Measurements from ENCODE around the gene CILP.
"Not testable (repeated sequence)": the region's sequence is repeated elsewhere in the genome, so short reads cannot be mapped to it uniquely, and the experiment has no call there.

The CILP gene

GRCh38 chr15:65192016-65192415 lies 19.3 kb downstream of the CILP start:
- Histone ChIP-seq H3K79me2 (ENCODE audit: insufficient read depth, low read length) (no peaks in the 10 kb centered on the region), H3K4me3 (ENCODE audit: insufficient read depth, low read length, poor library complexity, severe bottlenecking) (no peak overlapping the region), H3F3A (ENCODE audit: insufficient read depth) (no peaks in the 10 kb centered on the region), H3K27ac (ENCODE audit: low read depth, low read length) (no peak overlapping the region), H3K36me3 (ENCODE audit: low read length) (no peaks in the 10 kb centered on the region), H3K9ac (ENCODE audit: low read length) (no peak overlapping the region), H3K9me3 (ENCODE audit: insufficient read depth, low read length) (no peaks in the 10 kb centered on the region), H4K20me1 (ENCODE audit: low read depth, low read length) (no peaks in the 10 kb centered on the region), H3K27me3 (ENCODE audit: low read length) (no peaks in the 10 kb centered on the region), H3K4me2 (ENCODE audit: low read depth, low read length, poor library complexity, severe bottlenecking) (no peak overlapping the region), H2AFZ (ENCODE audit: low read depth, low read length, severe bottlenecking) (no peak overlapping the region), H3K9me2 (replicated peaks; ENCODE audit: insufficient read depth, low read length) (no peaks in the 10 kb centered on the region)
- TF ChIP-seq CTCF (IDR thresholded peaks at IDR 0.05; ENCODE audit: insufficient read depth, low read length, poor library complexity, severe bottlenecking): no peak
- no peak for TF ChIP-seq EZH2phosphoT487 (conservative IDR thresholded peaks at IDR 0.05; ENCODE audit: low read length)

GRCh38 chr15:65189102-65189740 lies 22.1 kb downstream of the CILP start:
- Histone ChIP-seq H3K4me3 (ENCODE audit: insufficient read depth, low read length, poor library complexity, severe bottlenecking) (no peak overlapping the region), H3K4me2 (ENCODE audit: low read depth, low read length, poor library complexity, severe bottlenecking) (no peak overlapping the region), H3K9me2 (replicated peaks; ENCODE audit: insufficient read depth, low read length) (no peaks in the 10 kb centered on the region), H4K20me1 (ENCODE audit: low read depth, low read length) (no peaks in the 10 kb centered on the region), H2AFZ (ENCODE audit: low read depth, low read length, severe bottlenecking) (no peak overlapping the region), H3K9me3 (ENCODE audit: insufficient read depth, low read length) (no peaks in the 10 kb centered on the region), H3K79me2 (ENCODE audit: insufficient read depth, low read length) (peaks cover 7% of the 10 kb centered on the region), H3K9ac (ENCODE audit: low read length) (no peak overlapping the region), H3K27ac (ENCODE audit: low read depth, low read length) (no peak overlapping the region), H3F3A (ENCODE audit: insufficient read depth) (peaks cover 4% of the 10 kb centered on the region; the same call in 1 of the 2 replicates), H3K36me3 (ENCODE audit: low read length) (no peaks in the 10 kb centered on the region), H3K27me3 (ENCODE audit: low read length) (no peaks in the 10 kb centered on the region)
- TF ChIP-seq CTCF (IDR thresholded peaks at IDR 0.05; ENCODE audit: insufficient read depth, low read length, poor library complexity, severe bottlenecking): peak; percentile 40
- TF ChIP-seq EZH2phosphoT487 (conservative IDR thresholded peaks at IDR 0.05; ENCODE audit: low read length): no peak

GRCh38 chr15:65188472-65188871 lies 22.8 kb downstream of the CILP start:
- H3K79me2 ChIP-seq (ENCODE audit: insufficient read depth, low read length): peaks cover 15% of the 10 kb centered on the region
- H3K36me3 ChIP-seq (ENCODE audit: low read length); H3K9me2 ChIP-seq (replicated peaks; ENCODE audit: insufficient read depth, low read length); H3F3A ChIP-seq (ENCODE audit: insufficient read depth); H3K27ac ChIP-seq (ENCODE audit: low read depth, low read length); H4K20me1 ChIP-seq (ENCODE audit: low read depth, low read length); H3K9ac ChIP-seq (ENCODE audit: low read length); H3K4me3 ChIP-seq (ENCODE audit: insufficient read depth, low read length, poor library complexity, severe bottlenecking); H3K4me2 ChIP-seq (ENCODE audit: low read depth, low read length, poor library complexity, severe bottlenecking); H2AFZ ChIP-seq (ENCODE audit: low read depth, low read length, severe bottlenecking); H3K9me3 ChIP-seq (ENCODE audit: insufficient read depth, low read length); H3K27me3 ChIP-seq (ENCODE audit: low read length): not testable (repeated sequence)

GRCh38 chr15:65184868-65185717 lies 26.2 kb downstream of the CILP start, which contains the start of gene CLPX:
Gene CLPX (minus strand): TSS chr15:65185342. CDS start chr15:65185153, 189 bp downstream.
- peaks cover 47% of the 10 kb centered on the region for H3K79me2 ChIP-seq (ENCODE audit: insufficient read depth, low read length)
- TF ChIP-seq EZH2phosphoT487 (conservative IDR thresholded peaks at IDR 0.05; ENCODE audit: low read length) (no peak), CTCF (IDR thresholded peaks at IDR 0.05; ENCODE audit: insufficient read depth, low read length, poor library complexity, severe bottlenecking) (no peak)
- H3K4me3 ChIP-seq (ENCODE audit: insufficient read depth, low read length, poor library complexity, severe bottlenecking): peak within 1 kb of the TSS; percentile 76

More at GRCh38 chr15:65184868-65185717, 26.2 kb downstream of the CILP start, which contains the start of gene CLPX:
- Histone ChIP-seq H3F3A (ENCODE audit: insufficient read depth) (peaks cover 12% of the 10 kb centered on the region), H3K4me2 (ENCODE audit: low read depth, low read length, poor library complexity, severe bottlenecking) (peak within 1 kb of the TSS; percentile 98), H3K9me2 (replicated peaks; ENCODE audit: insufficient read depth, low read length) (no peaks in the 10 kb centered on the region), H4K20me1 (ENCODE audit: low read depth, low read length) (no peaks in the 10 kb centered on the region), H3K27ac (ENCODE audit: low read depth, low read length) (peak within 1 kb of the TSS; percentile 69), H3K36me3 (ENCODE audit: low read length) (peaks cover 2% of the 10 kb centered on the region; the same call in 1 of the 2 replicates), H2AFZ (ENCODE audit: low read depth, low read length, severe bottlenecking) (peak within 1 kb of the TSS; percentile 99), H3K9ac (ENCODE audit: low read length) (peak within 1 kb of the TSS; percentile 85), H3K27me3 (ENCODE audit: low read length) (no peaks in the 10 kb centered on the region), H3K9me3 (ENCODE audit: insufficient read depth, low read length) (no peaks in the 10 kb centered on the region)

All from SU-DHL-6 (cell line).